HUES6 (cell line): ENCODE results near the gene SAYSD1.

ENCODE experiments used
- H3K27ac ChIP-seq: 2 replicates; pipeline ENCODE4 v1.7.0; 2013; ENCODE audit warnings: low read depth, mild to moderate bottlenecking, low read length, inconsistent platforms
- H3K27me3 ChIP-seq: 2 replicates; pipeline ENCODE4 v1.6.1; 2013; ENCODE audit warnings: low read length; ENCODE audit not compliant: control insufficient read depth, insufficient read depth
- H3K36me3 ChIP-seq: 2 replicates; pipeline ENCODE4 v1.6.1; 2013; ENCODE audit warnings: low read length; ENCODE audit not compliant: control insufficient read depth, insufficient read depth
- H3K4me1 ChIP-seq: 2 replicates; pipeline ENCODE4 v1.6.1; 2013; ENCODE audit warnings: low read length; ENCODE audit not compliant: control insufficient read depth, insufficient read depth
- H3K4me3 ChIP-seq: 2 replicates; pipeline ENCODE4 v1.5.1; 2013; ENCODE audit warnings: low read depth, low read length
- H3K9ac ChIP-seq: one replicate; pipeline ENCODE4 v1.6.1; 2013; ENCODE audit warnings: mild to moderate bottlenecking, low read length
- H3K9me3 ChIP-seq: 2 replicates; pipeline ENCODE4 v1.6.1; 2013; ENCODE audit warnings: low read depth, low read length; ENCODE audit not compliant: control insufficient read depth, insufficient read depth

Gene SAYSD1

GRCh38 chr6:39079197-39080125 lies 35.5 kb downstream of the SAYSD1 start:
- no peaks in the 10 kb centered on the region for H3K36me3 ChIP-seq
- H3K9ac ChIP-seq = no peak overlapping the region
- no peaks in the 10 kb centered on the region for H3K9me3 ChIP-seq
- H3K4me3 ChIP-seq = no peak overlapping the region
- no peaks in the 10 kb centered on the region for H3K27me3 ChIP-seq
- no peak overlapping the region for H3K27ac ChIP-seq
- H3K4me1 ChIP-seq = no peaks in the 10 kb centered on the region

- no peak overlapping the region for H3K27ac ChIP-seq
- H3K9ac ChIP-seq = no peak overlapping the region
- H3K27me3 ChIP-seq = no peaks in the 10 kb centered on the region
- H3K4me3 ChIP-seq = no peak overlapping the region
- H3K9me3 ChIP-seq = no peaks in the 10 kb centered on the region
- 0 out of 2 replicates have a peak, but pooled peaks cover 1% of the 10 kb centered on the region for H3K4me1 ChIP-seq
- no peaks in the 10 kb centered on the region for H3K36me3 ChIP-seq
Observed at GRCh38 chr6:39078695-39079094, 36.3 kb downstream of the SAYSD1 start.

- Histone ChIP-seq H3K9me3 (no peaks in the 10 kb centered on the region), H3K4me3 (no peak overlapping the region), H3K27me3 (no peaks in the 10 kb centered on the region), H3K27ac (no peak overlapping the region), H3K36me3 (no peaks in the 10 kb centered on the region), H3K4me1 (0 out of 2 replicates have a peak, but pooled peaks cover 3% of the 10 kb centered on the region), H3K9ac (no peak overlapping the region)
Observed at GRCh38 chr6:39077882-39078594, 36.9 kb downstream of the SAYSD1 start.

DNA sequence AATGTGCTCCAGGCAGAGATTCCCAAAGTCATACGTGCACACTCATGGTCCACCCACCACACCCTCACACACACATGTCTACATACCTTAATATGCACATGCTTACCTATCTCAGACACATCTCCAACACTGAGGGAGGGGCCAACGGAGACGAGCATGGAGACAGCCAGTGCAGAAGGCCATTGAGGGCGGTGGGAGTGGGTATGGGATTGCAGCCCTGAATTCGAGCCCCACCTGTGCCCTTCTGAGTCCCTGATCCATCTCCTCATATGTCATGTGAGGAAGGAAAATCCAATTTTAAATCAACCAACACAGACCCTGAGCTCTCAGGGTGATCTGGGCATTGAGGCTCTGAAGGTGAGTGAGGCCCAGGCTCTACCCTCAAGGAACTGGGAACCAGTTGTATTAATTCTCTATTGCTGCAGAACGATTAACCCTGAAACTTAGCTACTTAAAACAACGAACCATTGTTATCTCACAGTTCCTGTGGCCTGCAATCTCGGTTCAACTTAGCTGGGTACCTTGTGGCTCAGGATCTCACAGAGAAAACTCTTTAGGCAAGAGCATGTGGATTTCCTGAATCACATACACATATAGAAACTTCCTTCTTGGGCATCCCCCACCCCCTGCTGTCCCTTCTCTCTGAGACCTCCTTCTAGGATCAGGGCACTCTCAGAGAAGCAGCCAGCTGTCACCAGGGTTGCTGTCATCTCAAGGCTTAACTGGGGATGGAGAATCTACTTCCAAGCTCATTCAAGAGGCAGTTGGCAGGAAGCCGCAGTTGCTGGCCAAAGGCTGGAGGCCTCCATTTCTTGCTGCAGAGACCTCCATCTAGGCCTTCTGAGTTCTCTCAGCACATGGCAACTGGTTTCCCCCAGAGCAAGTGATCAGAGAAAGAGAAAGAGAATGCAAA lies 38.1 kb downstream of the SAYSD1 start:
- no peak overlapping the region for H3K9ac ChIP-seq
- no peaks in the 10 kb centered on the region for H3K9me3 ChIP-seq
- H3K27ac ChIP-seq = no peak overlapping the region
- no peak overlapping the region for H3K4me3 ChIP-seq
- peaks cover 8% of the 10 kb centered on the region; the same call in 1 of the 2 replicates for H3K4me1 ChIP-seq
- H3K36me3 ChIP-seq = no peaks in the 10 kb centered on the region
- no peaks in the 10 kb centered on the region for H3K27me3 ChIP-seq

GRCh38 chr6:39075807-39076622 lies 39.0 kb downstream of the SAYSD1 start:
- peaks cover 8% of the 10 kb centered on the region; the same call in 1 of the 2 replicates for H3K4me1 ChIP-seq
- H3K27me3 ChIP-seq = no peaks in the 10 kb centered on the region
- no peak overlapping the region for H3K9ac ChIP-seq
- no peak overlapping the region for H3K4me3 ChIP-seq
- H3K9me3 ChIP-seq = no peaks in the 10 kb centered on the region
- no peak overlapping the region for H3K27ac ChIP-seq
- no peaks in the 10 kb centered on the region for H3K36me3 ChIP-seq

DNA sequence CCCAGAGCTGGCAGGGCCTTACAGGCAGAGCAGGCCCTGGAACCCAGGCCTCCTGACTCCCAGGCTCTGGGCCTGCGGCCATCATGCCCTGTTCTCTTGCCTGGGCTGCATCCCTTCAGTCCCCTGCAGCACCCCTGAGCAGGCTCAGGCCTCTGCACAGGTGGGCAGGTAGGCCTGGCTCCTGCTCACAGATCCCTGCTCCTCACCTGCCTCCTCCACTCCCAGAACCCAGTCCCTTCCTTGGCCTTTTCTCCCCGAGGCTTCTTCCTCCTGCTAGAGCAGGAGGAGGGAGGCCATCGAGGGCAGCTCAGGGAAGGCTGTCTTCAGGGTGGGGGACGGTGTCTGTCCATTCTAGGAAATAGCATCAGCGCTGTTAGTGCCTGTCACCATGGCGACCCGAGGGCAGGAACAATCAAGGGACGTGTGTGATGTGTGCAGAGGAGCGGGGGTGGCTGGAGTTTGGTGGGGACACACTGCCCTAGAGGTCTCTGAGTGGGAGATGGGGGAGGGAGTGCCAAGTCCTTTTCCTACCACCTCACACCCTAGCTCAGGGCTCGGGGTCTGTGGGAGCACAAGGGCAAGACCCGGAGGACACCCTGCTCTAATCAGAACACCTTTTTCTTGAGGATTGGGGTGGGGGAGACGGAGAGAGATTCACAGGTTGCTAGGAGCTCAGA lies 39.8 kb downstream of the SAYSD1 start:
- H3K27me3 ChIP-seq = no peaks in the 10 kb centered on the region
- H3K9ac ChIP-seq = no peak overlapping the region

DNA sequence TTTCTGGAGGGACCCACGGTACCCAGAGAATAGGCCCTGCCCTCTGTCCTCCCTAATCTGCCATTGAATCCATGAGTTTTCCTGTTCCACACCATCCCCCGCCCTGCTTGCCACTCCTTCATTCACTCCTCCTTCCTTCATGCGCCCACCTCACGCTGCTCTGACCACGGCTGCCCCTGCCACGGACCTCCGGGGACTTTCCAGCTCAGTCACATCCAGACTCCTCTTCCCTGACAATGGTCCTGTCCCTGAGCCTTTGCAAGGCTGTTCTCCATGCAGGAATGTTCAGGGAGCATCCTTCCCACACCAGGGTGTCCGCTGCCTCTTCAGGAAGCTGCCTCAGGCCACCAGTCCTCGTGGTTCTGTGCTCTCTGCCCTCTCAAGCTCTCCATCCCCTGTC lies 40.5 kb downstream of the SAYSD1 start:
- H3K27me3 ChIP-seq = no peaks in the 10 kb centered on the region
- H3K27ac ChIP-seq = no peak overlapping the region
- H3K9me3 ChIP-seq = 0 out of 2 replicates have a peak, but pooled peaks cover 6% of the 10 kb centered on the region
- H3K36me3 ChIP-seq = no peaks in the 10 kb centered on the region
- H3K9ac ChIP-seq = no peak overlapping the region
- H3K4me1 ChIP-seq = peaks cover 8% of the 10 kb centered on the region; the same call in 1 of the 2 replicates
- H3K4me3 ChIP-seq = no peak overlapping the region

More for the DNA sequence above, 39.8 kb downstream of the SAYSD1 start:
- no peak overlapping the region for H3K4me3 ChIP-seq
- H3K36me3 ChIP-seq = no peaks in the 10 kb centered on the region
- H3K27ac ChIP-seq = no peak overlapping the region
- H3K4me1 ChIP-seq = peaks cover 8% of the 10 kb centered on the region; the same call in 1 of the 2 replicates
- H3K9me3 ChIP-seq = no peaks in the 10 kb centered on the region

DNA sequence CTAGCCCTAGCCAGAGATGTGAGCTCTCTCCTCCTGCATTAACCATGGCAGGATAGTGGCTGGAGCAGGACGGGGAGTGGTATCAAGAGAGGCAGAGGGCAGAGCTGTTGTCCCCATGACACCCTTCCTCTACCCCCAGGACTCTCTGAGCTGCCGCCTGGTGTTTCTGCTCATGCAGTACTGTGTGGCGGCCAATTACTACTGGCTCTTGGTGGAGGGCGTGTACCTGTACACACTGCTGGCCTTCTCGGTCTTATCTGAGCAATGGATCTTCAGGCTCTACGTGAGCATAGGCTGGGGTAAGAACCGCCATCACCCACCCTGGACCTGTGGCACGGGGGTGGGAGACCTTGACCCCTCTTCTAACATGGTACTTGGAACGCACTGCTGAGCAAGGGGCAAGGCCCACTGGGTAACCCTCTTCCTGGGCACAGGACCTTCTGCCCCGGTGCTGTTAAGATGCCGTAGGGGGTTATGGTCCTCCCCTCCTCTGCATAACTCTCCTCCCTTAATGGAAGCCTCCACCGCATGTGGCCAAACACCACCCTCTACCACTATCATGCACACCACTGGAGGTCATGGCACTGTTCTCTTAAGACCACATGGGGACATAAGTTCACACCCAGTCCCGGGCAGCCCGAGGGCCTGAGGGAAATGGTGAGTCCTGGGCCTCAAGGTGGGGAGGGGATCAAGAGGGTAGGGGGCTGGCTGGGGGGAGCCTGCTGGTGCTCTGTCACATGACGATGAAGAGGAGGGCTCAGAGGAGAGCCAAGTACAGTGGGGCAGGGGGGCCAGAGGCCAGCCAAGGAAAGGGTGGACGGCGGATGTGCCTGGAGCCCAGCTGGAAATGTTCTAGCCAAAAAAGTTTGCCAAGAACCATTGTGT lies 41.3 kb downstream of the SAYSD1 start:
- H3K27ac ChIP-seq = no peak overlapping the region
- no peaks in the 10 kb centered on the region for H3K36me3 ChIP-seq
- no peak overlapping the region for H3K9ac ChIP-seq
- H3K4me3 ChIP-seq = no peak overlapping the region
- 0 out of 2 replicates have a peak, but pooled peaks cover 6% of the 10 kb centered on the region for H3K9me3 ChIP-seq
- H3K27me3 ChIP-seq = no peaks in the 10 kb centered on the region
- peaks cover 8% of the 10 kb centered on the region; the same call in 1 of the 2 replicates for H3K4me1 ChIP-seq

DNA sequence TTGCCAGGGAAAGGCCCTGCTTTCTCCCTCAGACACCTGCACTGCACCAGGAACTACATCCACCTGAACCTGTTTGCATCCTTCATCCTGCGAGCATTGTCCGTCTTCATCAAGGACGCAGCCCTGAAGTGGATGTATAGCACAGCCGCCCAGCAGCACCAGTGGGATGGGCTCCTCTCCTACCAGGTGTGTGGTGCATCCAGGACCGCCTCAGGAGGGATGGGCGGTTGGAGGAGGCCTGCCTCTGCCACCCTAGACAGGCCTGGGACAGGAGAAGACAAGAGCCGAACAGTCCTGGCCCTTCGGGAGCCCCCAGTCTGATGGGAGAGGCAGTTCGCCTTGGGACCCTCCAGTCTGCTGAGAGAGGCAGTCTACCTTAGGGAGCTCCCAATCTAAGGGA lies 42.2 kb downstream of the SAYSD1 start:
- no peaks in the 10 kb centered on the region for H3K27me3 ChIP-seq
- H3K36me3 ChIP-seq = no peaks in the 10 kb centered on the region

More for the DNA sequence above, 42.2 kb downstream of the SAYSD1 start:
- Histone ChIP-seq H3K4me3 (no peak overlapping the region), H3K9ac (no peak overlapping the region), H3K27ac (no peak overlapping the region), H3K4me1 (peaks cover 8% of the 10 kb centered on the region; the same call in 1 of the 2 replicates), H3K9me3 (0 out of 2 replicates have a peak, but pooled peaks cover 6% of the 10 kb centered on the region)
